Panc1 (cell line): ENCODE measurements around the gene PTPRK.

Experiments used
- CTCF ChIP-seq: fragments of 450-650 bp; IDR thresholded peaks from 2 replicates; pipeline ENCODE4 v1.5.1; 2017; ENCODE audit warnings: mild to moderate bottlenecking
- POLR2AphosphoS5 ChIP-seq: IDR thresholded peaks from 2 replicates; pipeline ENCODE4 v1.6.1; 2012; ENCODE audit warnings: mild to moderate bottlenecking, low read depth, low read length, moderate library complexity
- REST ChIP-seq, 2 experiments: IDR thresholded peaks; 2 replicates each; pipeline ENCODE4 v1.6.1; 2011 to 2012; ENCODE audit warnings: low read depth in 2 of 2, control low read depth in 1 of 2, low read length in 1 of 2, mild to moderate bottlenecking in 1 of 2, moderate library complexity in 1 of 2; ENCODE audit not compliant: insufficient read depth in 1 of 2

- no peak for TF ChIP-seq POLR2AphosphoS5
- no peak for TF ChIP-seq CTCF
- no peak for TF ChIP-seq REST (IDR thresholded peaks at IDR 0.05; ENCODE audit: insufficient read depth in 1 of 2, low read depth in 2 of 2, low read length in 1 of 2)
These were observed 173.3 kb downstream of the PTPRK start for GRCh38 chr6:128347123-128347522.
